Measurements from ENCODE around the gene SERPINA1.
"Not testable (repeated sequence)": the region's sequence is repeated elsewhere in the genome, so short reads cannot be mapped to it uniquely, and the experiment has no call there.

Gene SERPINA1

GRCh38 chr14:94354638-94355185 is 33.7 kb downstream of the SERPINA1 start:
- TF ChIP-seq CTCF (IDR thresholded peaks at IDR 0.05; ENCODE audit: borderline replicate concordance, insufficient read depth, low read depth, low read length) = no peak
- H3K4me3 ChIP-seq (ENCODE audit: low read depth, low read length) = no peak overlapping the region

GRCh38 chr14:94354190-94354589 is 34.2 kb downstream of the SERPINA1 start:
- not testable (repeated sequence) for H3K4me3 ChIP-seq (ENCODE audit: low read depth, low read length)

GRCh38 chr14:94349276-94349675 is 39.1 kb downstream of the SERPINA1 start:
- no peak overlapping the region for H3K4me3 ChIP-seq (ENCODE audit: low read depth, low read length)
- TF ChIP-seq CTCF (IDR thresholded peaks at IDR 0.05; ENCODE audit: borderline replicate concordance, insufficient read depth, low read depth, low read length) = no peak

- no peak overlapping the region for H3K4me3 ChIP-seq (ENCODE audit: low read depth, low read length)
- TF ChIP-seq CTCF (IDR thresholded peaks at IDR 0.05; ENCODE audit: borderline replicate concordance, insufficient read depth, low read depth, low read length) = no peak
These were observed 39.6 kb downstream of the SERPINA1 start for GRCh38 chr14:94348836-94349235.

- TF ChIP-seq CTCF (IDR thresholded peaks at IDR 0.05; ENCODE audit: borderline replicate concordance, insufficient read depth, low read depth, low read length) = no peak
- H3K4me3 ChIP-seq (ENCODE audit: low read depth, low read length) = no peak overlapping the region
These were observed 41.6 kb downstream of the SERPINA1 start for GRCh38 chr14:94346841-94347240.

GRCh38 chr14:94346065-94346786 is 42.2 kb downstream of the SERPINA1 start:
- not testable (repeated sequence) for H3K4me3 ChIP-seq (ENCODE audit: low read depth, low read length)

GRCh38 chr14:94345344-94346064 is 42.9 kb downstream of the SERPINA1 start:
- TF ChIP-seq CTCF (IDR thresholded peaks at IDR 0.05; ENCODE audit: borderline replicate concordance, insufficient read depth, low read depth, low read length) = no peak
- no peak overlapping the region for H3K4me3 ChIP-seq (ENCODE audit: low read depth, low read length)

GRCh38 chr14:94344389-94344788 is 44.0 kb downstream of the SERPINA1 start:
- no peak overlapping the region for H3K4me3 ChIP-seq (ENCODE audit: low read depth, low read length)
- no peak for TF ChIP-seq CTCF (IDR thresholded peaks at IDR 0.05; ENCODE audit: borderline replicate concordance, insufficient read depth, low read depth, low read length)

Measured in GM12875 (cell line).